ENCODE data around the gene RNF213. TPM values are rescaled to one million over a fixed set of nuclear protein-coding genes. Genes with fewer than 3 reads are reported as not detected.

RNF213 gene
- total RNA-seq, 4 donors from 2014 or later = 57.8 to 197 (median 94.1) TPM

DNA sequence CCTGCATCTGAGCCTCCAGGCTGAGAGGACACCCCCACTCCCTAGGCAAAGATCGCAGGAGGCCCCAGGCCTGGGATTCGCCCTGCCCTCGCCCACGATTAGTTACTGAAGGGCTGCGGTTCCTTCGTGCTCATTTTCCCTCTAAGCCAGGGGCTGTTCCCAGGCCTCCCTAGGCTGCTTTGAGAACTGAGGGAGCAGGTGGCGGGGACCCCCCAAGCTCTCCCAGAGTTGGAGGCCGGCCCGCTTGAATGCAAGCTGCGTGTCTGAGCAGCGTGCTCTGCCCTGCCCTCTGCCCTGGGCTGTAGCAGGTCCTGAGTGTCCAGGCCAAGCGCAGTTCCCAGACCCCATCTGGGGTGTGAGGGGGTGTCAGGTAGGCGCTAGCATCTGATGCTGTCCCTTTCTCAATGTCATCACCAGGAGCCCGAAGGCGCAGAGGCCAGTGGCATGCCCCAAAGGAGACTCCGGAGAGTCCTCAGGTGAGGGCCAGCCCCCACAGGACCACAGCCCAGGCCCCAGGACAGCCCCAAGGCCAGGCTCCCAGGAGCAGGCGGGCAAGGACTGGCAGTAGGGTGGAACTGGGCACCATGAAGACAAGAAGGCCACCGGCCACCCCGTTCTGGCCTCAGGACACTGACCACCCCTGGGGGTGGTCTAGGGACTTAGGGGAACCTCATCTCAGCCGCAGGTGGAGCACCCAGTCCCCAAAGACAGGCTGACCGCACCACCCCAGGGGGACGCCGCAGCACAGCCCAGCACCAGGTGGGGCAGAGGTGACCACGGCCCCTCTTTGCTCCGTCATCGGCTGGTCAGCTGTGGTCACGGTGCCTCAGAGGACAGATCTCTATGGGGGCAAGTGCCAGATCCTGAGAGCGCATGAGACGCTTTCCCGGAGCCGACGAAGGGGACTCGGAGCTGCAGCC is 169.0 kb downstream of the RNF213 start:
- no peaks in the 10 kb centered on the region for H3K9me3 ChIP-seq
- 93% methylated on average over 23 of the region's 33 CpGs for WGBS
- H3K4me3 ChIP-seq = no peak overlapping the region
- DNase-seq (ENCODE audit: low spot score in 2 of 2) = no peak
- H3K27ac ChIP-seq = no peak overlapping the region
- no peaks in the 10 kb centered on the region for H3K27me3 ChIP-seq
- H3K4me1 ChIP-seq = peaks cover 7% of the 10 kb centered on the region
- H3K36me3 ChIP-seq = peaks cover 7% of the 10 kb centered on the region
- TF ChIP-seq EP300 (IDR thresholded peaks at IDR 0.05) (no peak), POLR2AphosphoS5 (IDR thresholded peaks at IDR 0.05) (no peak), POLR2A (IDR thresholded peaks at IDR 0.05) (no peak)
- TF ChIP-seq, protein P1, sequence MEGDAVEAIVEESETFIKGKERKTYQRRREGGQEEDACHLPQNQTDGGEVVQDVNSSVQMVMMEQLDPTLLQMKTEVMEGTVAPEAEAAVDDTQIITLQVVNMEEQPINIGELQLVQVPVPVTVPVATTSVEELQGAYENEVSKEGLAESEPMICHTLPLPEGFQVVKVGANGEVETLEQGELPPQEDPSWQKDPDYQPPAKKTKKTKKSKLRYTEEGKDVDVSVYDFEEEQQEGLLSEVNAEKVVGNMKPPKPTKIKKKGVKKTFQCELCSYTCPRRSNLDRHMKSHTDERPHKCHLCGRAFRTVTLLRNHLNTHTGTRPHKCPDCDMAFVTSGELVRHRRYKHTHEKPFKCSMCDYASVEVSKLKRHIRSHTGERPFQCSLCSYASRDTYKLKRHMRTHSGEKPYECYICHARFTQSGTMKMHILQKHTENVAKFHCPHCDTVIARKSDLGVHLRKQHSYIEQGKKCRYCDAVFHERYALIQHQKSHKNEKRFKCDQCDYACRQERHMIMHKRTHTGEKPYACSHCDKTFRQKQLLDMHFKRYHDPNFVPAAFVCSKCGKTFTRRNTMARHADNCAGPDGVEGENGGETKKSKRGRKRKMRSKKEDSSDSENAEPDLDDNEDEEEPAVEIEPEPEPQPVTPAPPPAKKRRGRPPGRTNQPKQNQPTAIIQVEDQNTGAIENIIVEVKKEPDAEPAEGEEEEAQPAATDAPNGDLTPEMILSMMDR (IDR thresholded peaks at IDR 0.05) = no peak

DNA sequence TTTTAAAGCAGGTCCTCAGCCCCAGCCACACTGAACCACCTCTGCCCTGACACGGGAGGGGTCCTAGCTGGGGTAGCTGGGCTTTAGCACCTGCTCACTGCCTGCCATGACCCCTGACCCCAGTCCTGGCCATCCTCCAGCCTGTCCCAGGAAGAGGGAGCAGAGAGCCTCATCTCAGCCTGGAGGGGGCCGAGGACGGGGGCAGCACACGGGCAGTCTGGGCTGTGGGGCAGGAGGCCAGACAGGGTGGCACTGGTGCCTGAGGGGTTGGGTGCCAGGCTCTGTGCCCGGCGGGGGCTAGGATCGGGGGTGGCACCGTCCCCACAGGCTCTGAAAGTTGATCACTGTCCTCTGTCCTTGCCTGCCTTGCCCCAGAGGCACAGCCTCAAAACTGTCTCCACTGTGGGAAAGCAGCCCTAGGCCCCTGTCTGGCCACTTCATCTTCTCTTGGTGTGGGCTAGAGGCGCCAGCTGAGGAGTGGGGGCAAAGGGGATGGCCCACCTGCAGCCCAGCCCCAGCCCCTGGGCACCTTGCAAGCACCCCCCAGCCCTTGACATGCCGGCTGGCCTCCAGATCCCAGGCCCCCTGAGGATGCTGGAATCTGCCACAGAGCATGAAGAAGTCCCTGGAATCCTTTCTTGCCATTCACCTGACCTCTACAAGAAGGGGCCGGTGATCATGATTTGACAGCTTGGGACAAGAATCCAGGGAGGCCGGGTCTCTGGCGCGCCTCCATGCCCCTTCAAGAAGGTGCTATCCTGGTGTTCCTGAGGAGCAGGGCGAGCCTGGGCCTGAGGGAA is 170.0 kb downstream of the RNF213 start:
- Histone ChIP-seq H3K9me3 (no peaks in the 10 kb centered on the region), H3K27me3 (no peaks in the 10 kb centered on the region), H3K36me3 (peaks cover 7% of the 10 kb centered on the region), H3K4me3 (no peak overlapping the region), H3K27ac (no peak overlapping the region), H3K4me1 (peaks cover 7% of the 10 kb centered on the region)
- DNase-seq (ENCODE audit: low spot score in 2 of 2) = no peak
- no peak for TF ChIP-seq EP300 (IDR thresholded peaks at IDR 0.05)
- TF ChIP-seq POLR2AphosphoS5 (IDR thresholded peaks at IDR 0.05) = no peak
- no peak for TF ChIP-seq POLR2A (IDR thresholded peaks at IDR 0.05)
- TF ChIP-seq, protein P1 (IDR thresholded peaks at IDR 0.05) = no peak
- WGBS = 83% methylated on average over 9 of the region's 15 CpGs

GRCh38 chr17:80431246-80432195 is 170.9 kb downstream of the RNF213 start:
- H3K4me1 ChIP-seq = peaks cover 7% of the 10 kb centered on the region
- H3K9me3 ChIP-seq = no peaks in the 10 kb centered on the region
- TF ChIP-seq POLR2AphosphoS5 (IDR thresholded peaks at IDR 0.05) (no peak), EP300 (IDR thresholded peaks at IDR 0.05) (no peak), POLR2A (IDR thresholded peaks at IDR 0.05) (no peak)
- TF ChIP-seq, protein P1 (IDR thresholded peaks at IDR 0.05) = no peak
- peaks cover 7% of the 10 kb centered on the region for H3K36me3 ChIP-seq
- no peak for DNase-seq (ENCODE audit: low spot score in 2 of 2)
- H3K27ac ChIP-seq = no peak overlapping the region
- H3K27me3 ChIP-seq = no peaks in the 10 kb centered on the region
- no peak overlapping the region for H3K4me3 ChIP-seq
- 90% methylated on average over 12 of the region's 29 CpGs for WGBS

DNA sequence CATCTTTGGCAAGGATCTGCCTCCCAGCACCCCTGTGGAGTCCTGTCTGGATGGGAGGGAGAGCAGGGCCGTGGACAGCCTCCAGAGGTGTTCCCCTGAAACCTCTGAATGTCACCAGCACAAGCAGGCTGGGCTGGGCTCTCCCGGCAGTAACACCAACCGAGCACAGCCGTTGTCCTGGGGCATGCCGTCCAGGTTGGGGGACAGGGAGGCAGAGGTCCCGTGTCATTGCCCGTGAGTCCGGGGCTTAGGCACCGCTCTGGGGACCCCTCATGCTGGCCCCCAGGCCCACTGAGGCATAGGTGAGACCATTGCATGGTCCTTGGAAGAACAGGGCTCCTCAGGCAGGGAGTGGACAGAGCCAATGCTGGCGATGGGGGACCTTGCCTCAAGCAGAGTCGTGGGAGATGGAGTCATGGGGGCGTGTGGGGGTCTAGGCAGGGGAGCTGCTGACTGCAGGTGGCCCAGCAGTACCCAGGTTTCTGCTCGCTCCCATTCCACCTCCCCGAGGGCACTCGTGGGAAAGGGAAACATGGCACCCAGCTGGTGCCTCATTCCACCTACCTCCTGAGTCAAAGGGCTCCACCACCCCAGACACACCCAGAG is 171.8 kb downstream of the RNF213 start:
- H3K4me1 ChIP-seq = no peaks in the 10 kb centered on the region
- H3K27me3 ChIP-seq = no peaks in the 10 kb centered on the region
- no peaks in the 10 kb centered on the region for H3K9me3 ChIP-seq
- WGBS = 62% methylated on average over 2 of the region's 15 CpGs
- no peak overlapping the region for H3K27ac ChIP-seq
- TF ChIP-seq, protein P1 (IDR thresholded peaks at IDR 0.05) = no peak
- TF ChIP-seq POLR2AphosphoS5 (IDR thresholded peaks at IDR 0.05) = no peak
- no peak for TF ChIP-seq POLR2A (IDR thresholded peaks at IDR 0.05)
- peaks cover 7% of the 10 kb centered on the region for H3K36me3 ChIP-seq
- no peak overlapping the region for H3K4me3 ChIP-seq
- no peak for DNase-seq (ENCODE audit: low spot score in 2 of 2)
